ENCODE measurements around the gene IAPP.
"Not testable (repeated sequence)": the region's sequence is repeated elsewhere in the genome, so short reads cannot be mapped to it uniquely, and the experiment has no call there.

Gene IAPP

DNA sequence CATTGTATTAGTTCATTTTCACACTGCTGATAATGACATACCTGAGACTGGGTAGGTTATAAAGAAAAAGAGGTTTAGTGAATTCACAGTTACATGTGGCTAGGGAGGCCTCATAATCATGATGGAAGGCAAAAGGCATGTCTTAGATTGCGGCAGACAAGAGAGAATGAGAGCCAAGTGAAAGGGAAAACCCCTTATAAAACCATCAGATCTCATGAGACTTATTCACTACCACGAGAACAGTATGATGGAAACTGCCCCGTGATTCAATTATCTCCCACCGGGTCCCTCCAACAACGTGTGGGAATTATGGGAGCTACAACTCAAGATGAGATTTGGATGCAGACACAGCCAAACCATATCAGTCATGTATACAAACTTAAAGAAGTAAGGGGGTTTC is 45.7 kb downstream of the IAPP start:
- H3K9me3 Mint-ChIP-seq; H3K4me3 Mint-ChIP-seq; H3K36me3 Mint-ChIP-seq (ENCODE audit: low read depth); DNase-seq; H3K4me1 Mint-ChIP-seq (ENCODE audit: low read depth); H3K27ac Mint-ChIP-seq: not testable (repeated sequence)
- H3K27me3 Mint-ChIP-seq, result peaks cover 20% of the 10 kb centered on the region

DNA sequence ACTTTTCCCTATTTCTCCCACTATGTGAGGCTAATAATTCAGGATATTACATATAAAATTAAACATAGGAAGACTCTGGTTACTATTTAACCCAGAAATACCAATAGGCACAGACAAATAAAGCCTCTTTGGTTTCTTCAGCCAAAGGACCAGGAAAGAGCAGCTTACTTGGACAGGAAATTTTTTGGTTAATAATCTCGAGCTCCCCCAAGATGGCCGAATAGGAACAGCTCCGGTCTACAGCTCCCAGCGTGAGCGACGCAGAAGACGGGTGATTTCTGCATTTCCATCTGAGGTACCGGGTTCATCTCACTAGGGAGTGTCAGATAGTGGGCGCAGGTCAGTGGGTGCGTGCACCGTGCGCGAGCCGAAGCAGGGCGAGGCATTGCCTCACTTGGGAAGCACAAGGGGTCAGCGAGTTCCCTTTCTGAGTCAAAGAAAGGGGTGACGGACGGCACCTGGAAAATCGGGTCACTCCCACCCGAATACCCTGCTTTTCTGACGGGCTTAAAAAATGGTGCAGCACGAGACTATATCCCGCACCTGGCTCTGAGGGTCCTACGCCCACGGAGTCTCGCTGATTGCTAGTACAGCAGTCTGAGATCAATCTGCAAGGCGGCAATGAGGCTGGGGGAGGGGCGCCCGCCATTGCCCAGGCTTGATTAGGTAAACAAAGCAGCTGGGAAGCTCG is 46.5 kb downstream of the IAPP start:
- H3K27ac Mint-ChIP-seq; H3K4me3 Mint-ChIP-seq; H3K4me1 Mint-ChIP-seq (ENCODE audit: low read depth); H3K36me3 Mint-ChIP-seq (ENCODE audit: low read depth); H3K9me3 Mint-ChIP-seq; DNase-seq: not testable (repeated sequence)
- peaks cover 20% of the 10 kb centered on the region for H3K27me3 Mint-ChIP-seq

DNA sequence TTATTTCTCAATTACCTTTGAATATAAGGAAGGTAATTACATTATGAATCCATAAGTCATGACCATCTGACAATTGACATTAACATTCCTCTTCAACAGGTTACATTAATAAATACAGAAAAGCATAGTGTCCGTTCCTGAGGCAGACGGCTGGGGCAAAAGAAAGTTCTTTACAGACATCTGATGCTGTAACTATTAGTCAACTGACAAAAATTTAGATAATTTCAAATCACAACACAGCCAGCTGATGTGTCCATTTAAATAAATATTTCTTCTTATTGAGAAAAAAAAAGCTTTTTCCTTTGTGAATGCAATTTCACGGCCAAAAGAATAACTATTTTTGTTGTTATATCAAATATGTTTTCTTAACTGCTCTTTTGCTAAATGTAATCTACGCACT is 55.5 kb downstream of the IAPP start:
- Mint-ChIP-seq H3K36me3 (ENCODE audit: low read depth) (no peaks in the 10 kb centered on the region), H3K4me3 (no peak overlapping the region), H3K9me3 (no peaks in the 10 kb centered on the region), H3K27me3 (no peaks in the 10 kb centered on the region), H3K4me1 (ENCODE audit: low read depth) (no peaks in the 10 kb centered on the region), H3K27ac (no peak overlapping the region)
- DNase-seq, result no peak
